Neutrophil (primary cell): ENCODE measurements around the gene ACVR1.
"Not testable (repeated sequence)": the region's sequence is repeated elsewhere in the genome, so short reads cannot be mapped to it uniquely, and the experiment has no call there.

Experiments used
- H3K27ac ChIP-seq: fragments of 200-600 bp; sonication (generic); 2 replicates; pipeline ENCODE4 v1.5.1; 2016; ENCODE audit warnings: mild to moderate bottlenecking, moderate library complexity
- H3K27me3 ChIP-seq: fragments of 200-600 bp; sonication (generic); 2 replicates; pipeline ENCODE4 v1.6.0; 2016; ENCODE audit warnings: mild to moderate bottlenecking
- H3K36me3 ChIP-seq: fragments of 200-600 bp; sonication (generic); 2 replicates; pipeline ENCODE4 v1.5.1; 2017
- H3K4me1 ChIP-seq, 2 experiments: fragments of 200-600 bp in 1 of 2; sonication (generic) in 1 of 2; 1 replicate in 1 of 2; 2 replicates in 1 of 2; pipeline versions ENCODE4 v1.5.1 to v1.6.1; 2013 to 2016; ENCODE audit warnings: low read depth in 1 of 2, low read length in 1 of 2, mild to moderate bottlenecking in 1 of 2, moderate library complexity in 1 of 2; ENCODE audit not compliant: control insufficient read depth in 1 of 2, insufficient read depth in 1 of 2
- H3K4me3 ChIP-seq, 2 experiments: fragments of 200-600 bp in 1 of 2; sonication (generic) in 1 of 2; 1 replicate in 1 of 2; 2 replicates in 1 of 2; pipeline ENCODE4 v1.5.1; 2013 to 2016; ENCODE audit warnings: low read depth in 1 of 2, low read length in 1 of 2, mild to moderate bottlenecking in 1 of 2, moderate library complexity in 1 of 2
- H3K9me3 ChIP-seq: fragments of 200-600 bp; sonication (generic); 2 replicates; pipeline ENCODE4 v1.5.1; 2016
- TF ChIP-seq, protein P1 (sequence below): fragments of 200-600 bp; sonication (generic); IDR thresholded peaks from 2 replicates; pipeline ENCODE4 v1.5.1; 2016; ENCODE audit warnings: antibody characterized with exemption

Gene ACVR1

DNA sequence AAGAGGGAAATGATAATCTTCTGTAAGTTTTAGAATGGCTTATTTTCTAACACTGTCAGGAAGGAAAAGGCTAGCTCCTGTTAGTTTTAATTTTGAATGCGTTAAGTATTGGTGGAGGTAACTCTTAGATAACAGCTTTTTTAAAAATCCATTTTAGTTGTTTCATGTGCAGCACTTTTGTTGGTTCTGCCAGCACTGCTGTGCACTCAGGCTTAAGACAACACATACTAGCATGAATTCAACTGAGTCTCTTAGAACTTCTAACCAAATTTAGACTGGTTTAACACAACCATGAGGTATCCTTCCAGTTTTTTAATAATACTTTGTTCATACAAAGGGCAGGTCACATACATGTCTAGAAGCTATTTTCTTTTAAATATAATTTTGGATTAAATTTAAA is 42.4 kb downstream of the ACVR1 start:
- H3K27me3 ChIP-seq: peaks cover 18% of the 10 kb centered on the region

DNA sequence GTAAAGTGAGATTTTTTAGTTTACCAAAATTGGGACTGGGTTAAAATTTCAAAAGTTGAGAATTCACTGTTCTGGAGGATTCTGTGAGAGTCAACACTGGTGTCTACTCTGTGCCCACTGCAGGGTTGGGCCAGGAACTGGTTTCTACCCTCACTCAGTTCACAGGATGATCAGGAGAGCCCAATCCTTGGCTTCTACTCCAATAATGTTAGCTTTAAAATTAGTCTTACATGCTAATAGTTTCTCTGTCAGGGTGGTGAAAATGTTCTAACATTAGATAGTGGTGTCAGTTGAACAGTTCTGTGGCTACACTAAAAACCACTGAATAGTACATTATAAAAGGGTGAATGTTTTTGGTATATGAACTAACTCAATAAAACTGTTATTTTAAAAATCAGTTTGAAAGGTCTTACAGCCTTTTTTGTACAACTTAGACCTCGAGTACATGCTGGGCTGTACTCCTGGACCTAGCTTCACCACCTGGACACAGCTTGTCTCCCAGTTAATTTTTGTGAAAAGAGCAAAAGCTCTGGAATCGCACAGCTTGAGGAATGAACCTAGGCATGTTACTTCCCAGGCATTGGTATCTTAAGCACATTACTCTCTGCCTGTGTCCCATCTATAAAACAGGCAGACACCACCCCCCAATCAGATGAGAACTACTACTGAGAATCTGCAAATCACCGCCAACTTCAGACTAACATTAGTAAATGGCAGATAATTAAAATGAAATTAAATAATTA is 44.4 kb downstream of the ACVR1 start:
- no peak overlapping the region for H3K27ac ChIP-seq

More for the DNA sequence above, 42.4 kb downstream of the ACVR1 start:
- Histone ChIP-seq H3K27ac (no peak overlapping the region), H3K9me3 (no peaks in the 10 kb centered on the region), H3K4me1 (no peaks in the 10 kb centered on the region), H3K36me3 (no peaks in the 10 kb centered on the region), H3K4me3 (no peak overlapping the region)
- TF ChIP-seq, protein P1, sequence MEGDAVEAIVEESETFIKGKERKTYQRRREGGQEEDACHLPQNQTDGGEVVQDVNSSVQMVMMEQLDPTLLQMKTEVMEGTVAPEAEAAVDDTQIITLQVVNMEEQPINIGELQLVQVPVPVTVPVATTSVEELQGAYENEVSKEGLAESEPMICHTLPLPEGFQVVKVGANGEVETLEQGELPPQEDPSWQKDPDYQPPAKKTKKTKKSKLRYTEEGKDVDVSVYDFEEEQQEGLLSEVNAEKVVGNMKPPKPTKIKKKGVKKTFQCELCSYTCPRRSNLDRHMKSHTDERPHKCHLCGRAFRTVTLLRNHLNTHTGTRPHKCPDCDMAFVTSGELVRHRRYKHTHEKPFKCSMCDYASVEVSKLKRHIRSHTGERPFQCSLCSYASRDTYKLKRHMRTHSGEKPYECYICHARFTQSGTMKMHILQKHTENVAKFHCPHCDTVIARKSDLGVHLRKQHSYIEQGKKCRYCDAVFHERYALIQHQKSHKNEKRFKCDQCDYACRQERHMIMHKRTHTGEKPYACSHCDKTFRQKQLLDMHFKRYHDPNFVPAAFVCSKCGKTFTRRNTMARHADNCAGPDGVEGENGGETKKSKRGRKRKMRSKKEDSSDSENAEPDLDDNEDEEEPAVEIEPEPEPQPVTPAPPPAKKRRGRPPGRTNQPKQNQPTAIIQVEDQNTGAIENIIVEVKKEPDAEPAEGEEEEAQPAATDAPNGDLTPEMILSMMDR: no peak

DNA sequence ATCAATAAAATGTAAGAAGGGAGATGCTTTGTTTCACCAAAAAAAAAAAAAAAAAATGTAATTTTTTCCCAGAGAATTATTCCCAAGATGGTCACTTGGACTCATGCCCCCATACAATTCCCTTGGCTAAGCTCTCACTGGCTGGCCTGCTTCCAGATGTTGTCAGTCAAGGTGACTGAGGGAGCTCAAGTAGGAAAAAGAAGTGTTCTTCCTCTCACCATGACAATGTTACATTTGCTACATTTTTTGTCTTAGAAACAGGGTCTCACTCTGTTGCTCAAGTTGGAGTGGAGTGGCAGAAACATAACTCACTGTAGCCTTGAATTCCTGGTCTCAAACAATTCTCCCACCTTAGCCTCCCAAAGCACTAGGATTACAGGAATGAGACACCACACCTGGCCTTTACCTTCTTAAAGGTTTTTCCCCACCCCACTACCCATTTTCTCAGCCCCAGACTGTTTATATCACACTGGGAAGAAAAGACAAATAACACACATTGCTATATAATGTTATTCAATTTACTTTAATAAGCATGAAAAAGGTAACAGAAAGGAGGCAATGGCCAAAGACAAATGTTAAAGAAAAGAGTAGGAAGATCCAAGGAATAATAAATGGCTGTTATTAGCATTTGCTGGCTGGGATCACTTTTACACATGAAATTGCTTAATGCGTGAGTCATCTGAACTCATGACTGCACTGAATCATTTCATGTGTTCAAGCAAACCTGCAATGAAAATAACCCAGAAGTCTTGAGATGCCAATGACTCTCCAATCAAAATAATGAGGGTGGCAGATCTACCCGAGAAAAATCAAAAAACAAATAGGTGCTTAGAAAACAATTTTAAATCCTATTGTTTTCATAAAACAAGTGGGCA is 45.2 kb downstream of the ACVR1 start:
- Histone ChIP-seq H3K9me3 (no peaks in the 10 kb centered on the region), H3K4me1 (no peaks in the 10 kb centered on the region), H3K36me3 (no peaks in the 10 kb centered on the region), H3K27ac (no peak overlapping the region), H3K4me3 (no peak overlapping the region), H3K27me3 (no peaks in the 10 kb centered on the region)
- TF ChIP-seq, protein P1: no peak

More for the DNA sequence above, 44.4 kb downstream of the ACVR1 start:
- H3K36me3 ChIP-seq: no peaks in the 10 kb centered on the region
- no peaks in the 10 kb centered on the region for H3K4me1 ChIP-seq
- no peaks in the 10 kb centered on the region for H3K27me3 ChIP-seq
- H3K4me3 ChIP-seq: no peak overlapping the region
- H3K9me3 ChIP-seq: no peaks in the 10 kb centered on the region
- TF ChIP-seq, protein P1: no peak

DNA sequence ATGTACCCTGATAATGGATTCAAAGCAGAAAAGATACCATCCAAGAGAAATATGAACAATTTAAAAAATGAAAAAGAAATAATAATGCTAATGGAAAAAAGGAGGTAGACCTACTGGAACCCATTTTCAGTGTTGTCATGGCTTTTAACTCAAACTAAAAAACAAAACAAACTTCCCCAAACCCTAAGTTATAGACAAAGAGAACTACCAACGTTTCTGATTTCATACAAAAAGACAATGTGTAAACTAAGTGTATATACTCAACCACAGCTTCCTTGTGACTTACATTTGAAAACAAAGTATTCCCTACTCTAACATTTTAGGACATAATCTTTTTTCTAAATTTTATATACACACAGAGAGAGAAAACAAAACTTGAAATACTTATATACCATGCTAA is 45.9 kb downstream of the ACVR1 start:
- TF ChIP-seq, protein P1: no peak
- Histone ChIP-seq H3K36me3 (no peaks in the 10 kb centered on the region), H3K27ac (no peak overlapping the region), H3K27me3 (no peaks in the 10 kb centered on the region), H3K4me3 (no peak overlapping the region), H3K9me3 (no peaks in the 10 kb centered on the region), H3K4me1 (no peaks in the 10 kb centered on the region)

DNA sequence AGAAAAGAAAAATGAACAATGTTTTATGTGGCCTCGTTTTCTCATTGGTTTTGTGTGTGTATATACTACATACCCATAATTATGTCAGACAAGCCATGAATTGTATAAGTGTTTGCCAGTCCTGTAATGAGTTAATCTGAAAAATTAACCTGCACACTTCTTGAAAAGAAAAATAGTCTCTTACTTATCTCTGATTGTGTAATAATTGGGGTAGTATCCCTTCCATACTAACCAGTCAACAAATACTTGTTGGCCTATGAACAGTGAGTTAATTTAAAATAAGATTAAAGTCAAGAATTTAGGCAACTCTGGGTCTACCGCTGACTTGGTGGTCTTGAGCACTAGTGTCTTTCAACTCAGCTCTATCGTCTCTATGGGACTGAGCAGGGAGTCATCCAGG is 48.8 kb downstream of the ACVR1 start:
- Histone ChIP-seq H3K36me3 (no peaks in the 10 kb centered on the region), H3K4me1 (no peaks in the 10 kb centered on the region), H3K4me3 (no peak overlapping the region), H3K27ac (no peak overlapping the region), H3K27me3 (no peaks in the 10 kb centered on the region), H3K9me3 (no peaks in the 10 kb centered on the region)
- TF ChIP-seq, protein P1: no peak

DNA sequence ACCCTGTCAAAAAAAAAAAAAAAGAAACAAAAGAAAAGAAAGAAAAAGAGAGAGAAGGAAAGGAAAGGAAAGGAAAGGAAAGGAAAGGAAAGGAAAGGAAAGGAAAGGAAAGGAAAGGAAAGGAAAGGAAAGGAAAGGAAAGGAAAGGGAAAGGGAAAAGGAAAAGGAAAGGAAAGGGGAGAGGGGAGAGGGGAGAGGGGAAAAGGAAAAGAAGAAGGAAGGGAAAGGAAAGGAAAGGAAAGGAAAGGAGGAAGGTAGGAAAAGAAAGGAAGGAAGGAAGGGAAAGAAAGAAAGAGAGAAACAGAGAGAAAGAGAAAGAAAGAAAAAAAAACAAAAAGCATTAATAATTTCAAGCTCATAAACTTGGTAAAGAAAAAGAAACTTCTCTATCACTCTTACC is 49.5 kb downstream of the ACVR1 start:
- H3K27ac ChIP-seq, H3K36me3 ChIP-seq, H3K4me1 ChIP-seq, H3K4me3 ChIP-seq, H3K27me3 ChIP-seq, H3K9me3 ChIP-seq: not testable (repeated sequence)
